ENCODE results near the gene F7.

GRCh38 chr13:113066746-113067145 is 38.8 kb upstream of the F7 start:
- TF ChIP-seq, protein P1, sequence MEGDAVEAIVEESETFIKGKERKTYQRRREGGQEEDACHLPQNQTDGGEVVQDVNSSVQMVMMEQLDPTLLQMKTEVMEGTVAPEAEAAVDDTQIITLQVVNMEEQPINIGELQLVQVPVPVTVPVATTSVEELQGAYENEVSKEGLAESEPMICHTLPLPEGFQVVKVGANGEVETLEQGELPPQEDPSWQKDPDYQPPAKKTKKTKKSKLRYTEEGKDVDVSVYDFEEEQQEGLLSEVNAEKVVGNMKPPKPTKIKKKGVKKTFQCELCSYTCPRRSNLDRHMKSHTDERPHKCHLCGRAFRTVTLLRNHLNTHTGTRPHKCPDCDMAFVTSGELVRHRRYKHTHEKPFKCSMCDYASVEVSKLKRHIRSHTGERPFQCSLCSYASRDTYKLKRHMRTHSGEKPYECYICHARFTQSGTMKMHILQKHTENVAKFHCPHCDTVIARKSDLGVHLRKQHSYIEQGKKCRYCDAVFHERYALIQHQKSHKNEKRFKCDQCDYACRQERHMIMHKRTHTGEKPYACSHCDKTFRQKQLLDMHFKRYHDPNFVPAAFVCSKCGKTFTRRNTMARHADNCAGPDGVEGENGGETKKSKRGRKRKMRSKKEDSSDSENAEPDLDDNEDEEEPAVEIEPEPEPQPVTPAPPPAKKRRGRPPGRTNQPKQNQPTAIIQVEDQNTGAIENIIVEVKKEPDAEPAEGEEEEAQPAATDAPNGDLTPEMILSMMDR (IDR thresholded peaks at IDR 0.05), result no peak
- no peak for TF ChIP-seq EZH2 (IDR thresholded peaks at IDR 0.05; ENCODE audit: borderline replicate concordance, insufficient read depth, low read depth, low read length, poor library complexity, severe bottlenecking)

All from B cell (primary cell).